HepG2 (cell line): ENCODE data around the gene NTM. TPM values are rescaled to one million over a fixed set of nuclear protein-coding genes. Genes with fewer than 3 reads are reported as not detected.
"Not testable (repeated sequence)": the region's sequence is repeated elsewhere in the genome, so short reads cannot be mapped to it uniquely, and the experiment has no call there.

Experiments used
- ATAC-seq: fragments of 200-7000 bp; cut with Tn5 transposase; 3 replicates; pipeline ENCODE4 v1.9.1; 2020; ENCODE audit warnings: mild to moderate bottlenecking, moderate library complexity
- BruUV-seq: library from RNA; stranded (reverse); fragments of 400-500 nt; replicated peaks from 2 replicates; lab custom pipeline; 2021; lab: Mats Ljungman, UMichigan
- CTCF ChIA-PET: fragments of 300-600 bp; formaldehyde crosslinking; extraction: SDS; loops from one replicate; lab custom pipeline; 2021; ENCODE audit warnings: low total read pairs, inconsistent platforms, low intra/inter-chr PET ratio; lab: Yijun Ruan, JAX
- POLR2A ChIA-PET: fragments of 350-600 bp; sonication (Branson Sonifier 250); formaldehyde crosslinking; loops from one replicate; lab custom pipeline; 2020; ENCODE audit warnings: antibody characterized with exemption, inconsistent platforms; lab: Yijun Ruan, JAX
- DNase-seq: peaks from one replicate; pipeline ENCODE4 v3.0.0-alpha.2; 2015; ENCODE audit warnings: low spot score
- FAIRE-seq: peaks from 3 replicates; lab custom pipeline; 2011; peaks lifted over from hg19 to GRCh38; lab: Jason Lieb, UNC
- H2AFZ ChIP-seq: one replicate; pipeline ENCODE4 v1.6.1; 2011; ENCODE audit warnings: low read length, inconsistent platforms
- H3K27ac ChIP-seq: fragments of 300-600 bp; 3 replicates; pipeline ENCODE4 v1.8.0; 2011; ENCODE audit warnings: mixed run types, mild to moderate bottlenecking, mixed read lengths, low read length, inconsistent platforms; ENCODE audit not compliant: insufficient read depth; ENCODE audit errors: extremely low read length
- H3K27me3 ChIP-seq, 2 experiments: fragments of 200-600 bp in 1 of 2; 2 replicates in 1 of 2; 3 replicates in 1 of 2; pipeline versions ENCODE4 v1.6.0 to v1.8.0; 2011; ENCODE audit warnings: low read length in 2 of 2, mild to moderate bottlenecking in 2 of 2, moderate library complexity in 2 of 2, inconsistent platforms in 1 of 2; ENCODE audit not compliant: insufficient read depth in 2 of 2, control insufficient read depth in 1 of 2
- H3K36me3 ChIP-seq, 2 experiments: fragments of 200-600 bp in 1 of 2; replicated peaks in 1 of 2; 2 replicates in 1 of 2; 3 replicates in 1 of 2; pipeline versions ENCODE4 v1.5.1 to v1.8.0; 2011; ENCODE audit warnings: low read length in 2 of 2, inconsistent platforms in 1 of 2; ENCODE audit not compliant: insufficient read depth in 2 of 2, control insufficient read depth in 1 of 2
- H3K4me1 ChIP-seq: 2 replicates; pipeline ENCODE4 v1.5.1; 2012; ENCODE audit warnings: low read length, inconsistent platforms; ENCODE audit not compliant: insufficient read depth
- H3K4me2 ChIP-seq: 2 replicates; pipeline ENCODE4 v1.6.0; 2011; ENCODE audit warnings: low read depth, low read length, inconsistent platforms
- H3K4me3 ChIP-seq, 3 experiments: fragments of 200-600 bp in 1 of 3; sonication (generic), shearing (Covaris generic) in 1 of 3; replicated peaks in 1 of 3; 2 replicates each; pipeline ENCODE4 v1.5.1; 2011 to 2016; ENCODE audit warnings: low read length in 3 of 3, inconsistent platforms in 2 of 3, low read depth in 2 of 3, mild to moderate bottlenecking in 2 of 3, control low read depth in 1 of 3, mixed read lengths in 1 of 3; ENCODE audit not compliant: insufficient read depth in 1 of 3
- H3K79me2 ChIP-seq: one replicate; pipeline ENCODE4 v1.6.1; 2011; ENCODE audit warnings: low read length, inconsistent platforms; ENCODE audit not compliant: insufficient read depth
- H3K9ac ChIP-seq: 2 replicates; pipeline ENCODE4 v1.6.0; 2011; ENCODE audit warnings: mild to moderate bottlenecking, low read depth, low read length, inconsistent platforms; ENCODE audit not compliant: insufficient read depth
- H3K9me3 ChIP-seq: 2 replicates; pipeline ENCODE4 v1.5.1; 2012; ENCODE audit warnings: mild to moderate bottlenecking, low read length
- H4K20me1 ChIP-seq: 2 replicates; pipeline ENCODE4 v1.6.0; 2011; ENCODE audit warnings: inconsistent platforms, mild to moderate bottlenecking, low read length, moderate library complexity; ENCODE audit not compliant: insufficient read depth
- CREB1 ChIP-seq, 2 experiments: fragments of 450-650 bp in 1 of 2; IDR thresholded peaks; 2 replicates each; pipeline ENCODE4 v1.6.1; 2016 to 2017; ENCODE audit warnings: control low read depth in 1 of 2, mild to moderate bottlenecking in 1 of 2, missing compliant biosample characterization in 1 of 2, missing genetic modification characterization in 1 of 2
- GABPB1 ChIP-seq: IDR thresholded peaks from 2 replicates; pipeline ENCODE4 v1.6.1; 2016; ENCODE audit warnings: mild to moderate bottlenecking, missing genetic modification reagents, moderate library complexity, missing compliant biosample characterization
- HOXA7 ChIP-seq: sonication (generic); formaldehyde crosslinking; IDR thresholded peaks from 2 replicates; pipeline ENCODE4 v1.8.1; 2022; ENCODE audit warnings: mild to moderate bottlenecking, missing genetic modification reagents, moderate library complexity
- ISL2 ChIP-seq: sonication (generic); formaldehyde crosslinking; IDR thresholded peaks from 2 replicates; pipeline ENCODE4 v1.5.0; 2020; ENCODE audit warnings: missing genetic modification reagents
- YEATS2 ChIP-seq: sonication (generic); formaldehyde crosslinking; IDR thresholded peaks from 2 replicates; pipeline ENCODE4 v1.4.0; 2020; ENCODE audit warnings: missing genetic modification reagents, borderline replicate concordance
- WGBS: methylation state at CpG from one replicate; pipeline ENCODE4 v1.1.6; 2017; ENCODE audit warnings: low lambda C conversion rate; 5-methylcytosine and 5-hydroxymethylcytosine counted together
- in situ Hi-C: cut with HindIII; loops from 2 replicates; pipeline ENCODE4 v1.10.0; 2017; ENCODE audit warnings: low pct_unique_long_range_greater_than_20kb; ENCODE audit not compliant: extremely low pct_ligation_motif_present
- intact Hi-C: fragments of 100-400 bp; cut with micrococcal nuclease; formaldehyde crosslinking; loops from one replicate; pipeline ENCODE4 v1.10.0; 2022; ENCODE audit not compliant: unreplicated experiment
- polyA plus RNA-seq, 8 experiments: library from polyadenylated mRNA; depleted of rRNA in 3 of 8; stranded (reverse) in 7 of 8; unstranded in 1 of 8; fragments of >200 nt; fragmentation: Illumina TruSeq in 4 of 8; extraction: Trizol in 4 of 8; gene quantifications; 2 replicates each; pipeline versions ENCODE4 v1.2.1 to v1.2.3, GENCODE V29; 2011 to 2016; ENCODE audit warnings: low read depth in 4 of 8, missing spikeins in 1 of 8, mixed read lengths in 1 of 8; ENCODE audit not compliant: insufficient read depth in 1 of 8
- total RNA-seq, 5 experiments: library from RNA; depleted of rRNA; stranded (reverse); fragments of >200 nt; fragmentation: Illumina TruSeq; extraction: Trizol; gene quantifications; 2 replicates each; pipeline ENCODE4 v1.2.3, GENCODE V29; 2016; ENCODE audit warnings: low read depth in 1 of 5
- TF ChIP-seq, protein P1 (sequence below): sonication (generic); formaldehyde crosslinking; IDR thresholded peaks from 2 replicates; pipeline ENCODE4 v1.5.0; 2020; ENCODE audit warnings: mild to moderate bottlenecking, missing genetic modification reagents
- TF ChIP-seq, protein P2 (sequence below): sonication (generic); formaldehyde crosslinking; IDR thresholded peaks from 2 replicates; pipeline ENCODE4 v1.8.1; 2023; ENCODE audit warnings: missing genetic modification reagents, inconsistent platforms, borderline replicate concordance

The NTM gene
- total and polyA plus RNA-seq, 2 of the 13 experiments (the other 11 are each of a cell fraction or from before 2014, with no cell fraction given), result not detected

DNA sequence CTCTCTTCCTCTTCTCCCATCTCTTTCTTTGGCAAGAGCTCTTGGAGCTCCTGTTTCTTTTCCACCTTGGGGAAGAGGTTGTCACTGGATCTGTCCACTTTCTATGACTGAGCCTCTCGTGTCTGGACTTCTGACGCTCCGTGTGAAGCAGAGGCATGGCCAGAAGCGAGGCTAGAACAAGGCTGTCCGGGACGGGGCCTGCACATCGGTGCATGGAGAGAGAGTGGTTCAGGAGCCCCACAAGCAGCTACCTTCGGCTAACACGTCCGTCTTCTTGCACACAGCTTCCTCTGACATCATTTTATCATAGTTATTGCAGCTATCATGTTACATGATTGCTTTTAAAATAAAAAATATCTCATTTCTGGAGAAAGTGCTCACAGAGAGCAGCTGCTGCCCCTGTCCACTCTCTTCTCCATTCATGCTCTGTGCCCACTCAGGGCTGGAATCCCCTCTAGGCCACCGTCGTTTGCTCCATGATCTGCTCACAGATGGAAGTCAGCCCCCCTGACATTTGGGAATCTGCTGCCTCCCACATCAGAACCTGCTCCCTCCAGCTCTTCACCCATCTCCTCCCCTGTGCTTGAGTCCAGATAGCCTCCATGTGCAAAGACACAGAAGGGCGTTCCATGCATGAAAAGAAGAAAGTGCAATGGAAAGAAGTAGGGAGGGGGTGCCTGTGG, 308.4 kb downstream of the NTM start (continued):
- TF ChIP-seq, protein P1, sequence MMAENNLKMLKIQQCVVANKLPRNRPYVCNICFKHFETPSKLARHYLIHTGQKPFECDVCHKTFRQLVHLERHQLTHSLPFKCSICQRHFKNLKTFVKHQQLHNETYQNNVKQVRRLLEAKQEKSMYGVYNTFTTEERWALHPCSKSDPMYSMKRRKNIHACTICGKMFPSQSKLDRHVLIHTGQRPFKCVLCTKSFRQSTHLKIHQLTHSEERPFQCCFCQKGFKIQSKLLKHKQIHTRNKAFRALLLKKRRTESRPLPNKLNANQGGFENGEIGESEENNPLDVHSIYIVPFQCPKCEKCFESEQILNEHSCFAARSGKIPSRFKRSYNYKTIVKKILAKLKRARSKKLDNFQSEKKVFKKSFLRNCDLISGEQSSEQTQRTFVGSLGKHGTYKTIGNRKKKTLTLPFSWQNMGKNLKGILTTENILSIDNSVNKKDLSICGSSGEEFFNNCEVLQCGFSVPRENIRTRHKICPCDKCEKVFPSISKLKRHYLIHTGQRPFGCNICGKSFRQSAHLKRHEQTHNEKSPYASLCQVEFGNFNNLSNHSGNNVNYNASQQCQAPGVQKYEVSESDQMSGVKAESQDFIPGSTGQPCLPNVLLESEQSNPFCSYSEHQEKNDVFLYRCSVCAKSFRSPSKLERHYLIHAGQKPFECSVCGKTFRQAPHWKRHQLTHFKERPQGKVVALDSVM (CRISPR knock-in tag), result no peak
- TF ChIP-seq CREB1 (IDR thresholded peaks at IDR 0.05), result no peak
- TF ChIP-seq CREB1 (CRISPR knock-in tag; IDR thresholded peaks at IDR 0.05), result no peak

- H3K9me3 ChIP-seq, H3K36me3 ChIP-seq, H3K4me3 ChIP-seq, H3K4me1 ChIP-seq, H3K27ac ChIP-seq, intact Hi-C loops, DNase-seq, CTCF ChIA-PET, ATAC-seq, H2AFZ ChIP-seq, H3K79me2 ChIP-seq, H4K20me1 ChIP-seq, BruUV-seq, H3K4me2 ChIP-seq, POLR2A ChIA-PET, H3K9ac ChIP-seq: not testable (repeated sequence)
- peak; percentile 90 for FAIRE-seq
- in situ Hi-C loops, result loop anchor here (25.0 kb wide), 1 partner anchor 1382 kb away; no protein-coding TSS in a partner anchor
- WGBS, result 0% methylated on average over 1 of the region's 1 CpG
- peaks cover 4 to 39% of the 10 kb centered on the region in 2 experiments; a peak in 4 of 5 replicates for H3K27me3 ChIP-seq
These were observed 310.0 kb downstream of the NTM start for GRCh38 chr11:131680448-131680847.

- TF ChIP-seq, protein P2, sequence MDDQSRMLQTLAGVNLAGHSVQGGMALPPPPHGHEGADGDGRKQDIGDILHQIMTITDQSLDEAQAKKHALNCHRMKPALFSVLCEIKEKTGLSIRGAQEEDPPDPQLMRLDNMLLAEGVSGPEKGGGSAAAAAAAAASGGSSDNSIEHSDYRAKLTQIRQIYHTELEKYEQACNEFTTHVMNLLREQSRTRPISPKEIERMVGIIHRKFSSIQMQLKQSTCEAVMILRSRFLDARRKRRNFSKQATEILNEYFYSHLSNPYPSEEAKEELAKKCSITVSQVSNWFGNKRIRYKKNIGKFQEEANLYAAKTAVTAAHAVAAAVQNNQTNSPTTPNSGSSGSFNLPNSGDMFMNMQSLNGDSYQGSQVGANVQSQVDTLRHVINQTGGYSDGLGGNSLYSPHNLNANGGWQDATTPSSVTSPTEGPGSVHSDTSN (CRISPR knock-in tag), result no peak
- no peak for TF ChIP-seq GABPB1
- no peak for TF ChIP-seq ISL2 (CRISPR knock-in tag)
- TF ChIP-seq HOXA7 (CRISPR knock-in tag), result no peak
- TF ChIP-seq YEATS2 (CRISPR knock-in tag), result no peak
- no CpG with 5 or more reads among the region's 9 CpGs for WGBS
- no peak for ATAC-seq
- Histone ChIP-seq H4K20me1 (no peaks in the 10 kb centered on the region), H2AFZ (no peak overlapping the region), H3K9ac (no peak overlapping the region), H3K27ac (no peak overlapping the region), H3K27me3 (peaks cover 4 to 42% of the 10 kb centered on the region in 2 experiments), H3K36me3 (no peaks in the 10 kb centered on the region), H3K4me1 (no peaks in the 10 kb centered on the region), H3K9me3 (no peaks in the 10 kb centered on the region), H3K79me2 (no peaks in the 10 kb centered on the region), H3K4me2 (no peak overlapping the region), H3K4me3 (no peak overlapping the region)
- POLR2A ChIA-PET, result no interaction called here
- BruUV-seq, result no TSS peak
- CTCF ChIA-PET, result no interaction called here
- in situ Hi-C loops (loop anchor here (25.0 kb wide), 1 partner anchor 1380 kb away; no protein-coding TSS in a partner anchor), intact Hi-C loops (no loop called here)
- no peak for FAIRE-seq
- DNase-seq, result no peak
These were observed 311.5 kb downstream of the NTM start for GRCh38 chr11:131681920-131682319.
